Ishikawa (cell line): ENCODE measurements around the gene UNC45B.

ENCODE experiments used
- CEBPB ChIP-seq: IDR thresholded peaks from 2 replicates; pipeline ENCODE4 v1.6.1; 2012
- CREB1 ChIP-seq: IDR thresholded peaks from 2 replicates; pipeline ENCODE4 v1.6.1; 2012; ENCODE audit warnings: low read depth
- EGR1 ChIP-seq: IDR thresholded peaks from 2 replicates; pipeline ENCODE4 v1.6.1; 2012
- EP300 ChIP-seq: IDR thresholded peaks from 2 replicates; pipeline ENCODE4 v1.6.1; 2012; ENCODE audit warnings: borderline replicate concordance
- FOXM1 ChIP-seq: IDR thresholded peaks from 2 replicates; pipeline ENCODE4 v1.6.1; 2012; ENCODE audit warnings: low read depth, borderline replicate concordance
- NFIC ChIP-seq: IDR thresholded peaks from 2 replicates; pipeline ENCODE4 v1.6.1; 2012
- RAD21 ChIP-seq: IDR thresholded peaks from 2 replicates; pipeline ENCODE4 v1.6.1; 2012; ENCODE audit warnings: low read depth
- TAF1 ChIP-seq: IDR thresholded peaks from 2 replicates; pipeline ENCODE4 v1.6.1; 2012; ENCODE audit warnings: low read depth, mild to moderate bottlenecking
- TCF12 ChIP-seq: IDR thresholded peaks from 2 replicates; pipeline ENCODE4 v1.6.1; 2012; ENCODE audit warnings: low read depth
- TEAD4 ChIP-seq: IDR thresholded peaks from 2 replicates; pipeline ENCODE4 v1.6.1; 2012
- YY1 ChIP-seq: IDR thresholded peaks from 2 replicates; pipeline ENCODE4 v1.6.1; 2012; ENCODE audit warnings: low read depth
- ZBTB7A ChIP-seq: IDR thresholded peaks from 2 replicates; pipeline ENCODE4 v1.6.1; 2012; ENCODE audit warnings: low read depth
- TF ChIP-seq, protein P1 (sequence below): IDR thresholded peaks from 2 replicates; pipeline ENCODE4 v1.6.1; 2012
- TF ChIP-seq, protein P2 (sequence below): IDR thresholded peaks from 2 replicates; pipeline ENCODE4 v1.6.1; 2012
- TF ChIP-seq, protein P3 (sequence below): IDR thresholded peaks from 2 replicates; pipeline ENCODE4 v1.6.1; 2012; ENCODE audit warnings: low read depth, mild to moderate bottlenecking

The UNC45B gene

DNA sequence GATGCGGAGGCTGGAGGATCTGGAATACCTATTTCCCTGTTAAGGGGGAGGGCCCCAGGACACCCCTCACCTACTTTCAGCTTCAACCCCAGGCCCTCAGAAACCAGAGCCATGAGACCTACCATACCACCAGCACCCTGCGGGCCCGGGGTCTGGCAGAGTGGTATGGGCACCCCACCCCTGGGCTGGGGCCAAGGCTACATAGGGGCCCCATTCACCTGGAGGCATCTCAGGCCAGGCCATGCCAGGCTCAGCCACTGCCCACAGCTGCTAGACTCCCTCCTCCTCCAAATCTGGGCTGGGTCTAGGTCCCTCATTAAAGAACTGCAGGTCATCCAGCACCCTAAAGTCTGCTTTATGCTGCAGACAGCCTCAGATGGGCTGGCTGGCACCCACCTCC, 17.2 kb upstream of the UNC45B start:
- no peak for TF ChIP-seq EP300
- no peak for TF ChIP-seq TAF1
- TF ChIP-seq, protein P1, sequence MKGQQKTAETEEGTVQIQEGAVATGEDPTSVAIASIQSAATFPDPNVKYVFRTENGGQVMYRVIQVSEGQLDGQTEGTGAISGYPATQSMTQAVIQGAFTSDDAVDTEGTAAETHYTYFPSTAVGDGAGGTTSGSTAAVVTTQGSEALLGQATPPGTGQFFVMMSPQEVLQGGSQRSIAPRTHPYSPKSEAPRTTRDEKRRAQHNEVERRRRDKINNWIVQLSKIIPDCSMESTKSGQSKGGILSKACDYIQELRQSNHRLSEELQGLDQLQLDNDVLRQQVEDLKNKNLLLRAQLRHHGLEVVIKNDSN: no peak
- TF ChIP-seq TEAD4: no peak
- TF ChIP-seq, protein P2, sequence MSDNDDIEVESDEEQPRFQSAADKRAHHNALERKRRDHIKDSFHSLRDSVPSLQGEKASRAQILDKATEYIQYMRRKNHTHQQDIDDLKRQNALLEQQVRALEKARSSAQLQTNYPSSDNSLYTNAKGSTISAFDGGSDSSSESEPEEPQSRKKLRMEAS: no peak
- no peak for TF ChIP-seq CEBPB
- no peak for TF ChIP-seq RAD21

DNA sequence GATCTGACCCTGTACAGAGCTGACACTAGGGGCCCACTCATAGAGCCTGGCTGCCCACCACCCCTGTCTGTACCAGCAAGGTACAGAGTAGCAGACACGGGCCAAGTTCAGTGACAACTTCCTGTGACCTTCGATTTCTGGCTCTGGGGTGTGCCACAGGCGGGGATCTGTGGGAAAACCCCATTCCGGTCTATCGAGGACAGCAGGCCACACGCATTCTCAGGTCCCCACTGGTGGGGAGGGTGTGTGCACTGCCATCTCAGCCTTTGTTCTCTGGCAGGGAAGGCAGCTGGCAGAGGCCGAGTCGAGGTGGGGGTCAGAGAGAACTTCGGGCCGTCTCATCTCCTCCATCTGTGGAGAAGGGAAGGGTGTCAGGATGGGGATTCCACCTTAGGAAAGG, 15.5 kb upstream of the UNC45B start:
- no peak for TF ChIP-seq EP300
- no peak for TF ChIP-seq TAF1
- TF ChIP-seq EGR1: no peak
- TF ChIP-seq TCF12: no peak
- no peak for TF ChIP-seq NFIC
- TF ChIP-seq FOXM1: no peak
- TF ChIP-seq ZBTB7A: no peak
- TF ChIP-seq, protein P3, sequence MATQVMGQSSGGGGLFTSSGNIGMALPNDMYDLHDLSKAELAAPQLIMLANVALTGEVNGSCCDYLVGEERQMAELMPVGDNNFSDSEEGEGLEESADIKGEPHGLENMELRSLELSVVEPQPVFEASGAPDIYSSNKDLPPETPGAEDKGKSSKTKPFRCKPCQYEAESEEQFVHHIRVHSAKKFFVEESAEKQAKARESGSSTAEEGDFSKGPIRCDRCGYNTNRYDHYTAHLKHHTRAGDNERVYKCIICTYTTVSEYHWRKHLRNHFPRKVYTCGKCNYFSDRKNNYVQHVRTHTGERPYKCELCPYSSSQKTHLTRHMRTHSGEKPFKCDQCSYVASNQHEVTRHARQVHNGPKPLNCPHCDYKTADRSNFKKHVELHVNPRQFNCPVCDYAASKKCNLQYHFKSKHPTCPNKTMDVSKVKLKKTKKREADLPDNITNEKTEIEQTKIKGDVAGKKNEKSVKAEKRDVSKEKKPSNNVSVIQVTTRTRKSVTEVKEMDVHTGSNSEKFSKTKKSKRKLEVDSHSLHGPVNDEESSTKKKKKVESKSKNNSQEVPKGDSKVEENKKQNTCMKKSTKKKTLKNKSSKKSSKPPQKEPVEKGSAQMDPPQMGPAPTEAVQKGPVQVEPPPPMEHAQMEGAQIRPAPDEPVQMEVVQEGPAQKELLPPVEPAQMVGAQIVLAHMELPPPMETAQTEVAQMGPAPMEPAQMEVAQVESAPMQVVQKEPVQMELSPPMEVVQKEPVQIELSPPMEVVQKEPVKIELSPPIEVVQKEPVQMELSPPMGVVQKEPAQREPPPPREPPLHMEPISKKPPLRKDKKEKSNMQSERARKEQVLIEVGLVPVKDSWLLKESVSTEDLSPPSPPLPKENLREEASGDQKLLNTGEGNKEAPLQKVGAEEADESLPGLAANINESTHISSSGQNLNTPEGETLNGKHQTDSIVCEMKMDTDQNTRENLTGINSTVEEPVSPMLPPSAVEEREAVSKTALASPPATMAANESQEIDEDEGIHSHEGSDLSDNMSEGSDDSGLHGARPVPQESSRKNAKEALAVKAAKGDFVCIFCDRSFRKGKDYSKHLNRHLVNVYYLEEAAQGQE: no peak
- TF ChIP-seq, protein P2: no peak
- TF ChIP-seq, protein P1: no peak
- TF ChIP-seq CREB1: no peak

DNA sequence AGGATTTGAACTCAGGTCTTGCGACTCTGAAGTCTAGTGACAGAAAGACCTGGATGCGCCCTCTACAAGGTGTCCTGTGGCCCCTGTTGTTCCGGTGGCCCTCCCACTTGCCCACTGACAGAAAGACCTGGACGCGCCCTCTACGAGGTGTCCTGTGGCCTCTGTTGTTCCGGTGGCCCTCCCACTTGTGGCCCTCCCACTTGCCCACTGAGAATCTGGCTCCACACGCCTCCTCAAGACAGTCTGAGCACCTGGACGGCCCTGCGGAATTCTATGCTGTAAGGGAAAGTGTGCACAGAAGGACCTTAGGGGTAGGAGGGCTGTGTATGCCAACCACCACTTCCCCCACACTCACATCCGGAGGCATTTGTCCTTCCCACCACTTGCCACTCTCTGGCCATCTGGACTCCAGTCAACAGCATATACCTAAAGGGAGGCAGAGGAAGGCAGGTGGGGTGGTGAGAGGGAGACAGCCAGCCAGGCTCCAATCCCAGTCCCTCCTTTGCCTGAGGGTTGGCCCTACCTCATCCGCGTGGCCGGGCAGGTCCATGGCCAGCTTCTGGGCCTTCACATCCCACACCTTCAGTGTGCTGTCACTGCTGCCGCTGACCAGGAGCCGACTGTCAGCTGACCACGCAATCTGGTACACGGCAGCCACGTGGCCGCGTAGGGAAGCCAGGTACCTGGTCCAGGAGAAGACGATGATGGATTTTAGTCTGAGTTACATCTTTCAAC, 14.6 kb upstream of the UNC45B start:
- TF ChIP-seq ZBTB7A: no peak
- no peak for TF ChIP-seq CREB1
- TF ChIP-seq EGR1: no peak
- TF ChIP-seq, protein P2: no peak
- no peak for TF ChIP-seq CEBPB
- no peak for TF ChIP-seq FOXM1
- no peak for TF ChIP-seq YY1
- TF ChIP-seq EP300: no peak
- TF ChIP-seq TCF12: no peak

DNA sequence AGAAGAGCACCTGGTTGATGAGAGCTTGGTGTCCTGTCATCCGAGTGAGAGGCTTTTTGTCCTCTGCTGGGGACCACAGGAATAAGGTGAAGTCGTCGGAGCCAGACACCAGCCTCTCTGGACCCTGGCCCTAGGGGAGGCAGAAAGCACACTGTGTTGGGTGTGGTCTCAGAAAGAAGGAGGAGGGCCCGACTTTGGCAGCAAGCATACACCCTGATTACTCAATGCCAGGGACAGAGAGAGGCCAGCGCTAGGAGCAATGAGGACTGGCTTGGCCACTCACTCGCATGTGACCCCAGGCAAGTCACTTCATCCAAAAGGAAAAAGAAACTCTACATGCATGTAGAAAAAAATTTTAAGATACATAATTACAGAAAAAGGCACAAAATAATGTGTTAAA, 12.3 kb upstream of the UNC45B start:
- TF ChIP-seq, protein P2: no peak

DNA sequence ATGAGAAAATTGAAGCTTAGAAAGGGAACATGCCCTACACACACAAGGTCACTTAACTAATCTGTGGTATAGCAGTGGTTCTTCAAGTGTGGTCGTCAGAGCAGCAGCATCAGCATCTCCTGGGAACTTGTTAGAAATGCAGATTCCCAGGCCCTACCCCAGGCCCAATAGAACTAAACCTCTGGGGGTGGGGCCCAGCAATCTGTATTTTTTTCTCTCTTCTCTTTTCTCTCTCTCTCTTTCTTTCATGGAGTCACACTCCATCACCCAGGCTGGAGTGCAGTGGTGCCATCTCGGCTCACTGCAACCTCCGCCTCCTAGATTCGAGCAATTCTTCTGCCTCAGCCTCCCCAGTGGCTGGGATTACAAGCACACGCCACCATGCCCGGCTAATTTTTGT, 9.4 kb upstream of the UNC45B start:
- no peak for TF ChIP-seq NFIC
- no peak for TF ChIP-seq TEAD4
- no peak for TF ChIP-seq TCF12
- no peak for TF ChIP-seq RAD21
- TF ChIP-seq TAF1: no peak
- TF ChIP-seq, protein P1: no peak
- TF ChIP-seq, protein P3: no peak
- TF ChIP-seq, protein P2: no peak
- no peak for TF ChIP-seq ZBTB7A
- no peak for TF ChIP-seq FOXM1
- TF ChIP-seq EP300: no peak
- no peak for TF ChIP-seq EGR1
- no peak for TF ChIP-seq YY1
- no peak for TF ChIP-seq CEBPB
- TF ChIP-seq CREB1: no peak
